Keratinocyte (primary cell): Measurements from ENCODE around the gene RAB6A. TPM values are rescaled to one million over a fixed set of nuclear protein-coding genes. Genes with fewer than 3 reads are reported as not detected.

Source experiments
- DNase-seq: peaks from one replicate; pipeline ENCODE4 v3.0.0-alpha.2; 2011; ENCODE audit warnings: low read depth, missing footprints, low spot score
- FAIRE-seq: peaks from 2 replicates; lab custom pipeline; 2011; peaks lifted over from hg19 to GRCh38; lab: Jason Lieb, UNC
- H2AFZ ChIP-seq: 2 replicates; pipeline ENCODE4 v1.6.0; 2012; ENCODE audit warnings: low read length, control low read depth, inconsistent platforms; ENCODE audit not compliant: control insufficient read depth
- H3K27ac ChIP-seq: 2 replicates; pipeline ENCODE4 v1.5.1; 2011; ENCODE audit warnings: low read length; ENCODE audit not compliant: control insufficient read depth, insufficient read depth
- H3K27me3 ChIP-seq: 3 replicates; pipeline ENCODE4 v1.6.0; 2011; ENCODE audit warnings: low read length; ENCODE audit not compliant: control insufficient read depth, insufficient read depth; ENCODE audit errors: extremely low read depth
- H3K36me3 ChIP-seq, 2 experiments: 2 replicates in 1 of 2; 3 replicates in 1 of 2; pipeline ENCODE4 v1.5.1; 2011; ENCODE audit warnings: low read length in 2 of 2, mild to moderate bottlenecking in 1 of 2; ENCODE audit not compliant: control insufficient read depth in 2 of 2, insufficient read depth in 2 of 2; ENCODE audit errors: extremely low read depth in 1 of 2
- H3K4me1 ChIP-seq: 3 replicates; pipeline ENCODE4 v1.5.1; 2011; ENCODE audit warnings: low read length; ENCODE audit not compliant: control insufficient read depth, insufficient read depth; ENCODE audit errors: extremely low read depth
- H3K4me2 ChIP-seq: 3 replicates; pipeline ENCODE4 v1.6.0; 2011; ENCODE audit warnings: low read depth, low read length; ENCODE audit not compliant: control insufficient read depth, insufficient read depth; ENCODE audit errors: extremely low read depth
- H3K4me3 ChIP-seq, 3 experiments: fragments of 200-600 bp in 1 of 3; sonication (generic) in 1 of 3; 2 replicates in 2 of 3; 3 replicates in 1 of 3; pipeline ENCODE4 v1.5.1; 2011 to 2016; ENCODE audit warnings: low read length in 3 of 3, mild to moderate bottlenecking in 3 of 3, control low read depth in 2 of 3, inconsistent platforms in 1 of 3, low read depth in 1 of 3, mixed read lengths in 1 of 3, mixed run types in 1 of 3, moderate library complexity in 1 of 3; ENCODE audit not compliant: control insufficient read depth in 2 of 3, insufficient read depth in 2 of 3; ENCODE audit errors: extremely low read depth in 1 of 3
- H3K79me2 ChIP-seq: 2 replicates; pipeline ENCODE4 v1.6.0; 2012; ENCODE audit warnings: low read length; ENCODE audit not compliant: control insufficient read depth, insufficient read depth
- H3K9ac ChIP-seq: 3 replicates; pipeline ENCODE4 v1.6.0; 2011; ENCODE audit warnings: low read length; ENCODE audit not compliant: control insufficient read depth, insufficient read depth; ENCODE audit errors: extremely low read depth
- H3K9me1 ChIP-seq: 3 replicates; pipeline ENCODE4 v1.6.0; 2011; ENCODE audit warnings: low read length; ENCODE audit not compliant: control insufficient read depth, insufficient read depth; ENCODE audit errors: extremely low read depth
- H3K9me3 ChIP-seq: 2 replicates; pipeline ENCODE4 v1.5.1; 2012; ENCODE audit warnings: low read depth, low read length; ENCODE audit not compliant: control insufficient read depth
- H4K20me1 ChIP-seq: 3 replicates; pipeline ENCODE4 v1.6.0; 2011; ENCODE audit warnings: low read length; ENCODE audit not compliant: control insufficient read depth, insufficient read depth; ENCODE audit errors: extremely low read depth
- CTCF ChIP-seq, 3 experiments: IDR thresholded peaks in 1 of 3; conservative IDR thresholded peaks in 1 of 3; optimal IDR thresholded peaks in 1 of 3; 2 replicates in 2 of 3; 3 replicates in 1 of 3; pipeline versions ENCODE3 to v1.5.1; 2011; ENCODE audit warnings: low read length in 3 of 3, mild to moderate bottlenecking in 3 of 3, moderate library complexity in 2 of 3, control low read depth in 1 of 3, inconsistent platforms in 1 of 3; ENCODE audit not compliant: insufficient read depth in 2 of 3; ENCODE audit errors: extremely low read depth in 1 of 3
- EZH2 ChIP-seq: IDR thresholded peaks from one replicate; pipeline ENCODE4 v1.6.1; 2012; ENCODE audit warnings: inconsistent platforms, mild to moderate bottlenecking, low read length, moderate library complexity
- dilution Hi-C: fragments of 300-500 bp; cut with MboI; formaldehyde crosslinking; loops from one replicate; pipeline ENCODE4 v1.7.0; 2020; ENCODE audit warnings: low sequenced_read_pairs; ENCODE audit not compliant: extremely low pct_ligation_motif_present
- polyA plus RNA-seq, 5 experiments: library from polyadenylated mRNA; depleted of rRNA in 3 of 5; stranded (reverse) in 3 of 5; stranded (forward) in 1 of 5; unstranded in 1 of 5; fragments of >200 nt; gene quantifications; 1 replicate in 1 of 5; 2 replicates in 3 of 5; 3 replicates in 1 of 5; pipeline versions ENCODE4 v1.2.1 to v1.2.3, GENCODE V29; 2011 to 2012; ENCODE audit warnings: missing spikeins in 2 of 5, low read depth in 1 of 5, low replicate concordance in 1 of 5

RAB6A gene
- polyA plus RNA-seq, 1 donor (not counting 4 experiments of a cell fraction or from before 2014, with no cell fraction given) = 142 TPM

- no peaks in the 10 kb centered on the region for H3K27me3 ChIP-seq
- H3K4me3 ChIP-seq = no peak overlapping the region
- dilution Hi-C loops = no loop called here
- no peaks in the 10 kb centered on the region for H3K79me2 ChIP-seq
- no peaks in the 10 kb centered on the region for H3K9me1 ChIP-seq
- no peak overlapping the region for H3K4me2 ChIP-seq
- FAIRE-seq (no peak), DNase-seq (no peak)
- H3K27ac ChIP-seq = no peak overlapping the region
- no peak overlapping the region for H2AFZ ChIP-seq
- H3K4me1 ChIP-seq = no peaks in the 10 kb centered on the region
- TF ChIP-seq CTCF (optimal IDR thresholded peaks at IDR 0.05 in 1 of 3, IDR thresholded peaks at IDR 0.05 in 1 of 3, conservative IDR thresholded peaks at IDR 0.05 in 1 of 3; ENCODE audit: extremely low read depth in 1 of 3, insufficient read depth in 2 of 3, low read length in 3 of 3) = no peak
- TF ChIP-seq EZH2 = no peak
- no peaks in the 10 kb centered on the region for H3K36me3 ChIP-seq
- H4K20me1 ChIP-seq = no peaks in the 10 kb centered on the region
- no peak overlapping the region for H3K9ac ChIP-seq
- no peaks in the 10 kb centered on the region for H3K9me3 ChIP-seq
Measured at GRCh38 chr11:73808052-73808451, 47.2 kb upstream of the RAB6A start.

GRCh38 chr11:73804712-73805111 is 43.8 kb upstream of the RAB6A start:
- Histone ChIP-seq H3K9me3 (no peaks in the 10 kb centered on the region), H3K4me2 (no peak overlapping the region), H3K27ac (no peak overlapping the region), H3K4me3 (no peak overlapping the region), H3K79me2 (no peaks in the 10 kb centered on the region), H3K9me1 (no peaks in the 10 kb centered on the region), H3K27me3 (no peaks in the 10 kb centered on the region), H3K9ac (no peak overlapping the region), H3K4me1 (no peaks in the 10 kb centered on the region), H4K20me1 (no peaks in the 10 kb centered on the region), H3K36me3 (no peaks in the 10 kb centered on the region), H2AFZ (no peak overlapping the region)
- no peak for DNase-seq
- dilution Hi-C loops = no loop called here
- FAIRE-seq = no peak
- no peak for TF ChIP-seq CTCF (optimal IDR thresholded peaks at IDR 0.05 in 1 of 3, IDR thresholded peaks at IDR 0.05 in 1 of 3, conservative IDR thresholded peaks at IDR 0.05 in 1 of 3; ENCODE audit: extremely low read depth in 1 of 3, insufficient read depth in 2 of 3, low read length in 3 of 3)
